ENCODE results near the gene NT5C. TPM values are rescaled to one million over a fixed set of nuclear protein-coding genes. Genes with fewer than 3 reads are reported as not detected.
A peak's percentile ranks its signal among the peaks of the same experiment; 100 is the strongest.
"Not testable (repeated sequence)": the region's sequence is repeated elsewhere in the genome, so short reads cannot be mapped to it uniquely, and the experiment has no call there.

The NT5C gene
- total and polyA plus RNA-seq, 2 experiments from 2014 or later: 174 to 204 TPM

DNA sequence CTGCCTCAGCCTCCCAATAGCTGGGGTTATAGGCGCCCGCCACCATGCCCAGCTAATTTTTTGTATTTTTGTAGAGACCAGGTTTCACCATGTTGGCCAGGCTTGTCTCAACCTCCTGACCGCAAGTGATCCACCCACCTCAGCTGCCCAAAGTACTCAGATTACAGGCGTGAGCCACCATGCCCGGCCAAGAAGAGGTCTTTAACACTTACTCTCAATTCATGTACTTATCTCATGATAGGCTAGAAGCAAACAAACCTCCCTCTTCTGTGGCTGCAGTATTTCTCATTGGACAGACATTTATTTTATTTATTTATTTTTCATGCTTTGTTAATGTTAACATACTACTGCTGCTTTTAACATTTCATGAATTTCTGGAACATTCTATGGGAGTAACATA is 7.0 kb upstream of the NT5C start:
- DNase-seq (ENCODE audit: low read depth in 1 of 2, low spot score in 1 of 2): no peak
- H3K4me1 ChIP-seq (ENCODE audit: low read depth): no peaks in the 10 kb centered on the region
- H3K9me3 ChIP-seq (ENCODE audit: low read depth): no peaks in the 10 kb centered on the region
- TF ChIP-seq CTCF (IDR thresholded peaks at IDR 0.05; ENCODE audit: low read depth, low read length): no peak
- H3K27me3 ChIP-seq: no peaks in the 10 kb centered on the region
- H3K27ac ChIP-seq: no peak overlapping the region
- peaks cover 22% of the 10 kb centered on the region for H3K36me3 ChIP-seq
- no peak overlapping the region for H3K4me3 ChIP-seq

DNA sequence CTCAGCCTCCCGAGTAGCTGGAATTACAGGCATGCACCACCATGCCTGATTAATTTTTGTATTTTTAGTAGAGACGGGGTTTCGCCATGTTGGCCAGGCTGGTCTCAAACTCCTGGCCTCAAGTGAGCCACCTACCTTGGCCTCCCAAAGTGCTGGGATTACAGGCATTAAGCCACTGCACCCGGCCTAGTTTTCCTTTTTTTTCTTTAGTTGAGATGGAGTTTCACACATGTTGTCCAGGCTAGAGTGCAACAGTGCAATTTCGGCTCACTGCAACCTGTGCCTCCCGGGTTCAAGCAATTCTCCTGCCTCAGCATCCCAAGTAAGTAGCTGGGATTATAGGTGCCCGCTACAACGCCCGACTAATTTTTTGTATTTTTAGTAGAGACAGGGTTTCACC is 6.2 kb upstream of the NT5C start:
- not testable (repeated sequence) for H3K4me1 ChIP-seq (ENCODE audit: low read depth); H3K9me3 ChIP-seq (ENCODE audit: low read depth); H3K27me3 ChIP-seq; H3K27ac ChIP-seq; DNase-seq (ENCODE audit: low read depth in 1 of 2, low spot score in 1 of 2); H3K4me3 ChIP-seq
- H3K36me3 ChIP-seq: peaks cover 22% of the 10 kb centered on the region

GRCh38 chr17:75135946-75136345 is 4.4 kb upstream of the NT5C start:
- peaks cover 11% of the 10 kb centered on the region for H3K36me3 ChIP-seq
- H3K27me3 ChIP-seq: no peaks in the 10 kb centered on the region
- H3K27ac ChIP-seq: peak overlapping the region; percentile 58
- H3K4me1 ChIP-seq (ENCODE audit: low read depth): no peaks in the 10 kb centered on the region
- H3K4me3 ChIP-seq: no peak overlapping the region
- TF ChIP-seq CTCF (IDR thresholded peaks at IDR 0.05; ENCODE audit: low read depth, low read length): no peak
- no peaks in the 10 kb centered on the region for H3K9me3 ChIP-seq (ENCODE audit: low read depth)
- no peak for DNase-seq (ENCODE audit: low read depth in 1 of 2, low spot score in 1 of 2)

DNA sequence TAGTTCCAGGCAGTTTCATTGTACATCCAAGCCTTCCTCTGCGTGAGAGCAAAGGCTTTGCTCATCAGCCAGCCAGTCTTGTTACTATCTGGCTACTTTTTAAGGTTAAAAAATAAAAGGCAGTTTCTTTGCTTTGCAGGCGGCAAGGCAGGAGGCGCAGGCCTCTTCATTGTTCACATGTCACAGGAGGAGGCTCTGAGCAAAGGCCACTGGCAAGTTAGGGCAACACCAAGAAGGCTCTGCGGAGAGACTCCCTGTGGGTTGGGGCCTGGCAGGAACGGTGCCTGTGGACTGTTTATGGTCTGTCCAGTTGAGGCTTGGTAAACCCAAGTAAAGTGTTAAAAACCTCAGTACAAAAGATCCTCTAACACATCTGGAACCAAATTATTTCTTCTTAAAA is 3.9 kb upstream of the NT5C start:
- no peaks in the 10 kb centered on the region for H3K27me3 ChIP-seq
- H3K9me3 ChIP-seq (ENCODE audit: low read depth): no peaks in the 10 kb centered on the region
- no peaks in the 10 kb centered on the region for H3K4me1 ChIP-seq (ENCODE audit: low read depth)
- peak overlapping the region; percentile 58 for H3K27ac ChIP-seq
- TF ChIP-seq CTCF (IDR thresholded peaks at IDR 0.05; ENCODE audit: low read depth, low read length): no peak
- DNase-seq (ENCODE audit: low read depth in 1 of 2, low spot score in 1 of 2): no peak
- no peak overlapping the region for H3K4me3 ChIP-seq
- peaks cover 7% of the 10 kb centered on the region for H3K36me3 ChIP-seq

- not testable (repeated sequence) for H3K9me3 ChIP-seq (ENCODE audit: low read depth); H3K4me1 ChIP-seq (ENCODE audit: low read depth); H3K4me3 ChIP-seq; DNase-seq (ENCODE audit: low read depth in 1 of 2, low spot score in 1 of 2); H3K36me3 ChIP-seq; H3K27me3 ChIP-seq
- peak overlapping the region; percentile 17 for H3K27ac ChIP-seq
Observed at GRCh38 chr17:75133607-75134347, 2.2 kb upstream of the NT5C start.

DNA sequence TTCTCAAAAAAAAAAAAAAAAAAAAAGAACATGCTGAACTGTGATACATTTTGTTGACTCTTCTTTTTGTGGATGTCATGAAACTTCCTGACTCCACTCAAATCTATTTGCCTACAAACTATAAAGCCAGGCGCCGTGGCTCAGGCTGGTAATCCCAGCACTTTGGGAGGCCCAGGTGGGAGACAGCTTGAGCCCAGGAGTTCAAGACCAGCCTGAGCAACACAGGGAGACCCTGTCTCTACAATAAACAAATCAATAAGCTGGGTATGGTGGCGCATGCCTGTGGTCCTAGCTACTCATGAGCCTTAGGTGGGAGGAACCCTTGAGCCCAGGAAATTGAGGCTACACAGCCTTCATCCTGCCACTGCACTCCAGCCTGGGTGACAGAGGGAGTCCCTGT is 1.5 kb upstream of the NT5C start:
- TF ChIP-seq CTCF (IDR thresholded peaks at IDR 0.05; ENCODE audit: low read depth, low read length): no peak
- H3K4me1 ChIP-seq (ENCODE audit: low read depth): no peaks in the 10 kb centered on the region
- H3K36me3 ChIP-seq: peaks cover 3% of the 10 kb centered on the region
- H3K27ac ChIP-seq: no peak overlapping the region
- DNase-seq (ENCODE audit: low read depth in 1 of 2, low spot score in 1 of 2): no peak
- no peak overlapping the region for H3K4me3 ChIP-seq
- no peaks in the 10 kb centered on the region for H3K9me3 ChIP-seq (ENCODE audit: low read depth)
- H3K27me3 ChIP-seq: no peaks in the 10 kb centered on the region

- Histone ChIP-seq H3K4me3 (peak overlapping the region; percentile 84), H3K27ac (peak overlapping the region; percentile 84)
- not testable (repeated sequence) for H3K4me1 ChIP-seq (ENCODE audit: low read depth); H3K36me3 ChIP-seq; DNase-seq (ENCODE audit: low read depth in 1 of 2, low spot score in 1 of 2); H3K9me3 ChIP-seq (ENCODE audit: low read depth); H3K27me3 ChIP-seq
Observed at GRCh38 chr17:75132018-75133000, 767 bp upstream of the NT5C start.
